ENCODE data around the gene SIPA1L3. TPM values are rescaled to one million over a fixed set of nuclear protein-coding genes. Genes with fewer than 3 reads are reported as not detected.

SIPA1L3 gene
- total and polyA plus RNA-seq, 10 of the 15 experiments (the other 5 are each of a cell fraction or from before 2014, with no cell fraction given): 0.24 to 66.2 (median 19.1) TPM

- TF ChIP-seq USF1 (IDR thresholded peaks at IDR 0.05; ENCODE audit: borderline replicate concordance, extremely low read length, insufficient read depth, low read depth, low read length) (no peak), CBX3 (IDR thresholded peaks at IDR 0.05; ENCODE audit: borderline replicate concordance, low read depth) (no peak), SMC3 (IDR thresholded peaks at IDR 0.05; ENCODE audit: borderline replicate concordance, low read length) (no peak), ZNF217 (IDR thresholded peaks at IDR 0.05) (no peak), ATF7 (IDR thresholded peaks at IDR 0.05; ENCODE audit: low read depth) (no peak)
These were observed 128.8 kb downstream of the SIPA1L3 start (continued) for GRCh38 chr19:38035515-38036495.

GRCh38 chr19:38036707-38037611, 130.0 kb downstream of the SIPA1L3 start:
- H2AFZ ChIP-seq (ENCODE audit: control insufficient read depth, low read depth, low read length): no peak overlapping the region
- FAIRE-seq (no peak), ATAC-seq (no peak), DNase-seq (ENCODE audit: low read depth, low spot score) (no peak)
- intact Hi-C loops (cut with micrococcal nuclease; ENCODE audit: unreplicated experiment): no loop called here
- no peaks in the 10 kb centered on the region for H3K27me3 ChIP-seq (replicated peaks in 1 of 2; ENCODE audit: control insufficient read depth in 2 of 2, insufficient read depth in 2 of 2, low read length in 1 of 2)
- no peaks in the 10 kb centered on the region for H4K20me1 ChIP-seq (ENCODE audit: control insufficient read depth, insufficient read depth)
- in situ Hi-C loops (cut with MboI): no loop called here
- RAD21 ChIA-PET (ENCODE audit: unreplicated experiment): interaction anchor here (1.3 to 6.1 kb wide), 2 partner anchors 10 to 50 kb away, joined by 5 to 55 read pairs; no protein-coding TSS in a partner anchor
- CTCF ChIA-PET: no interaction called here
- H3K9me3 ChIP-seq (replicated peaks; ENCODE audit: control insufficient read depth, insufficient read depth, low read length): peaks cover 2% of the 10 kb centered on the region; the same call in 2 of the 3 replicates
- H3K9ac ChIP-seq (ENCODE audit: control insufficient read depth, insufficient read depth, low read length): no peak overlapping the region
- no peak overlapping the region for H3K4me3 ChIP-seq
- WGBS (ENCODE audit: insufficient coverage, insufficient replicate concordance, low lambda C conversion rate, missing lambda C conversion rate): 90% methylated on average over 18 of the region's 18 CpGs
- peaks cover 31% of the 10 kb centered on the region for H3K4me1 ChIP-seq (ENCODE audit: control insufficient read depth, insufficient read depth, low read length)
- BruUV-seq (replicated peaks): no TSS peak
- no peak overlapping the region for H3K27ac ChIP-seq (ENCODE audit: control insufficient read depth, insufficient read depth)
- peaks cover 2 to 3% of the 10 kb centered on the region in 2 experiments; a peak in 2 of 4 replicates for H3K36me3 ChIP-seq (ENCODE audit: control insufficient read depth in 2 of 2, insufficient read depth in 2 of 2, low read length in 1 of 2)
- SMC1A ChIA-PET (ENCODE audit: uncharacterized antibody, unreplicated experiment): interaction anchor here (6.4 kb wide), 1 partner anchor 9 kb away, joined by 74 read pairs; no protein-coding TSS in a partner anchor
- POLR2A ChIA-PET: interaction anchor here (0.7 to 4.8 kb wide), 2 partner anchors 33 to 58 kb away, joined by 4 to 17 read pairs; no protein-coding TSS in a partner anchor
- TF ChIP-seq RELA (IDR thresholded peaks at IDR 0.05; ENCODE audit: borderline replicate concordance, partially characterized antibody) (no peak), RAD21 (IDR thresholded peaks at IDR 0.05; ENCODE audit: insufficient read depth, low read depth, low read length) (no peak), STAT3 (IDR thresholded peaks at IDR 0.05; ENCODE audit: low read depth, low read length) (no peak), SIN3A (IDR thresholded peaks at IDR 0.05; ENCODE audit: low read depth, low read length) (no peak)
- TF ChIP-seq, protein P1, sequence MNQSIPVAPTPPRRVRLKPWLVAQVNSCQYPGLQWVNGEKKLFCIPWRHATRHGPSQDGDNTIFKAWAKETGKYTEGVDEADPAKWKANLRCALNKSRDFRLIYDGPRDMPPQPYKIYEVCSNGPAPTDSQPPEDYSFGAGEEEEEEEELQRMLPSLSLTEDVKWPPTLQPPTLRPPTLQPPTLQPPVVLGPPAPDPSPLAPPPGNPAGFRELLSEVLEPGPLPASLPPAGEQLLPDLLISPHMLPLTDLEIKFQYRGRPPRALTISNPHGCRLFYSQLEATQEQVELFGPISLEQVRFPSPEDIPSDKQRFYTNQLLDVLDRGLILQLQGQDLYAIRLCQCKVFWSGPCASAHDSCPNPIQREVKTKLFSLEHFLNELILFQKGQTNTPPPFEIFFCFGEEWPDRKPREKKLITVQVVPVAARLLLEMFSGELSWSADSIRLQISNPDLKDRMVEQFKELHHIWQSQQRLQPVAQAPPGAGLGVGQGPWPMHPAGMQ (IDR thresholded peaks at IDR 0.05; ENCODE audit: borderline replicate concordance): no peak
- H3K4me2 ChIP-seq (ENCODE audit: control insufficient read depth, insufficient read depth): no peak overlapping the region
- H3K79me2 ChIP-seq (ENCODE audit: control insufficient read depth, insufficient read depth, low read length): peaks cover 29% of the 10 kb centered on the region

Measured in GM12878 (cell line).